A549 (cell line): ENCODE data around the gene PNMT. TPM values are rescaled to one million over a fixed set of nuclear protein-coding genes. Genes with fewer than 3 reads are reported as not detected.

Experiments used
- ATAC-seq, 2 experiments: fragments of 200-7000 bp in 1 of 2; fragments of >200 bp in 1 of 2; cut with Nextera tagmentation in 1 of 2; cut with Tn5 transposase in 1 of 2; 3 replicates each; pipeline versions ENCODE4 v1.8.0 to v1.9.1; 2018 to 2020; ENCODE audit warnings: mild to moderate bottlenecking in 1 of 2, moderate library complexity in 1 of 2
- CTCF ChIA-PET: fragments of 300-600 bp; sonication (Branson Sonifier 250); formaldehyde crosslinking; extraction: SDS; loops from one replicate; lab custom pipeline; 2021; ENCODE audit warnings: antibody characterized with exemption, inconsistent platforms; lab: Yijun Ruan, JAX
- POLR2A ChIA-PET: fragments of 350-600 bp; formaldehyde crosslinking; extraction: SDS; loops from one replicate; lab custom pipeline; 2021; ENCODE audit warnings: antibody characterized with exemption, inconsistent platforms; lab: Yijun Ruan, JAX
- DNase-seq, 2 experiments: peaks; one replicate each; pipeline versions ENCODE4 v3.0.0 to v3.0.0-alpha.2; 2011 to 2016; ENCODE audit warnings: low read depth in 1 of 2, low spot score in 1 of 2
- FAIRE-seq: peaks from 2 replicates; lab custom pipeline; 2011; peaks lifted over from hg19 to GRCh38; lab: Jason Lieb, UNC
- H3K27ac ChIP-seq, 2 experiments: fragments of >200 bp; sonication (Bioruptor Twin); formaldehyde crosslinking; 3 replicates each; pipeline ENCODE4 v1.5.1; 2016 to 2017
- H3K4me1 ChIP-seq: fragments of >200 bp; sonication (Bioruptor Twin); formaldehyde crosslinking; 3 replicates; pipeline ENCODE4 v1.6.1; 2016
- H3K4me2 ChIP-seq: fragments of >200 bp; sonication (Bioruptor Twin); formaldehyde crosslinking; 3 replicates; pipeline ENCODE4 v1.6.1; 2016
- H3K4me3 ChIP-seq: fragments of >200 bp; sonication (Bioruptor Twin); formaldehyde crosslinking; 3 replicates; pipeline ENCODE4 v1.5.1; 2016
- H3K9me3 ChIP-seq: fragments of >200 bp; sonication (Bioruptor Twin); formaldehyde crosslinking; 3 replicates; pipeline ENCODE4 v1.6.1; 2016
- BCL3 ChIP-seq: fragments of >200 bp; sonication (Bioruptor Twin); formaldehyde crosslinking; IDR thresholded peaks from 3 replicates; pipeline ENCODE4 v1.6.1; 2016
- CEBPB ChIP-seq, 2 experiments: fragments of >200 bp in 1 of 2; sonication (Bioruptor Twin) in 1 of 2; formaldehyde crosslinking in 1 of 2; IDR thresholded peaks; 2 replicates each; pipeline ENCODE4 v1.6.1; 2012 to 2016
- CHD4 ChIP-seq: fragments of 200-600 bp; sonication (generic); IDR thresholded peaks from 2 replicates; pipeline ENCODE4 v1.6.1; 2016; ENCODE audit warnings: antibody characterized with exemption, mild to moderate bottlenecking, borderline replicate concordance
- EP300 ChIP-seq, 2 experiments: fragments of >200 bp; sonication (Bioruptor Twin); formaldehyde crosslinking; IDR thresholded peaks; 2 replicates in 1 of 2; 3 replicates in 1 of 2; pipeline ENCODE4 v1.6.1; 2016 to 2017
- ESRRA ChIP-seq: fragments of 150-350 bp; IDR thresholded peaks from 2 replicates; pipeline ENCODE4 v1.6.1; 2014; ENCODE audit warnings: mild to moderate bottlenecking, low read length, borderline replicate concordance
- FOSB ChIP-seq: fragments of 250-450 bp; sonication (Bioruptor Pico); IDR thresholded peaks from 2 replicates; pipeline ENCODE4 v1.5.0; 2020; ENCODE audit warnings: mild to moderate bottlenecking, moderate library complexity
- FOSL2 ChIP-seq, 2 experiments: fragments of 450-650 bp in 1 of 2; fragments of >200 bp in 1 of 2; sonication (Bioruptor Twin) in 1 of 2; formaldehyde crosslinking; IDR thresholded peaks; 2 replicates each; pipeline versions ENCODE4 v1.5.0 to v1.6.1; 2016 to 2020; ENCODE audit warnings: mild to moderate bottlenecking in 1 of 2, moderate library complexity in 1 of 2
- GATA3 ChIP-seq: IDR thresholded peaks from 2 replicates; pipeline ENCODE4 v1.6.1; 2012; ENCODE audit warnings: borderline replicate concordance
- HDAC2 ChIP-seq: fragments of 200-600 bp; sonication (generic); IDR thresholded peaks from 2 replicates; pipeline ENCODE4 v1.6.1; 2016
- HES2 ChIP-seq: fragments of >200 bp; sonication (Bioruptor Twin); formaldehyde crosslinking; IDR thresholded peaks from 2 replicates; pipeline ENCODE4 v1.6.1; 2016
- HEYL ChIP-seq: fragments of 250-450 bp; sonication (Bioruptor Pico); IDR thresholded peaks from 2 replicates; pipeline ENCODE4 v1.8.0; 2021; ENCODE audit warnings: mild to moderate bottlenecking, moderate library complexity
- HMGXB4 ChIP-seq: fragments of 250-450 bp; sonication (Bioruptor Pico); IDR thresholded peaks from 2 replicates; pipeline ENCODE4 v1.5.0; 2021; ENCODE audit warnings: mild to moderate bottlenecking, moderate library complexity, borderline replicate concordance
- HOXB13 ChIP-seq: fragments of 250-450 bp; sonication (Bioruptor Pico); IDR thresholded peaks from 2 replicates; pipeline ENCODE4 v1.5.0; 2020; ENCODE audit warnings: low read depth, mild to moderate bottlenecking, moderate library complexity
- HOXB5 ChIP-seq: fragments of 250-450 bp; sonication (Bioruptor Pico); IDR thresholded peaks from 2 replicates; pipeline ENCODE4 v1.5.0; 2020; ENCODE audit warnings: mild to moderate bottlenecking, moderate library complexity
- JUN ChIP-seq, 2 experiments: fragments of >200 bp; sonication (Bioruptor Twin); formaldehyde crosslinking; IDR thresholded peaks; 2 replicates in 1 of 2; 3 replicates in 1 of 2; pipeline ENCODE4 v1.6.1; 2016 to 2017
- JUNB ChIP-seq: fragments of >200 bp; sonication (Bioruptor Twin); formaldehyde crosslinking; IDR thresholded peaks from 2 replicates; pipeline ENCODE4 v1.6.1; 2016
- KDM5A ChIP-seq: fragments of 200-600 bp; sonication (generic); IDR thresholded peaks from 2 replicates; pipeline ENCODE4 v1.6.1; 2016; ENCODE audit warnings: antibody characterized with exemption, mild to moderate bottlenecking
- MAX ChIP-seq: IDR thresholded peaks from 2 replicates; pipeline ENCODE4 v1.6.1; 2012
- MAZ ChIP-seq: fragments of 150-350 bp; IDR thresholded peaks from 2 replicates; pipeline ENCODE4 v1.6.1; 2014; ENCODE audit warnings: antibody characterized with exemption, low read depth, low read length, borderline replicate concordance
- NR3C1 ChIP-seq: fragments of >200 bp; sonication (Bioruptor Twin); formaldehyde crosslinking; IDR thresholded peaks from 3 replicates; pipeline ENCODE4 v1.6.1; 2017
- PBX3 ChIP-seq: IDR thresholded peaks from 2 replicates; pipeline ENCODE4 v1.6.1; 2012
- POLR2A ChIP-seq: IDR thresholded peaks from 2 replicates; pipeline ENCODE4 v1.6.1; 2012; ENCODE audit warnings: mild to moderate bottlenecking, low read length
- RAD21 ChIP-seq, 2 experiments: fragments of >200 bp in 1 of 2; sonication (Bioruptor Twin) in 1 of 2; formaldehyde crosslinking in 1 of 2; IDR thresholded peaks in 1 of 2; conservative IDR thresholded peaks in 1 of 2; 2 replicates in 1 of 2; 3 replicates in 1 of 2; pipeline ENCODE4 v1.6.1; 2012 to 2018; ENCODE audit warnings: inconsistent platforms in 1 of 2
- RARB ChIP-seq: fragments of 250-450 bp; sonication (Bioruptor Pico); IDR thresholded peaks from 2 replicates; pipeline ENCODE4 v1.8.0; 2021; ENCODE audit warnings: mild to moderate bottlenecking, moderate library complexity
- RNF2 ChIP-seq: fragments of 200-600 bp; sonication (generic); IDR thresholded peaks from 2 replicates; pipeline ENCODE4 v1.6.1; 2016; ENCODE audit warnings: low read depth, mild to moderate bottlenecking, antibody characterized with exemption, moderate library complexity, borderline replicate concordance
- SMC3 ChIP-seq: fragments of >200 bp; sonication (Bioruptor Twin); formaldehyde crosslinking; IDR thresholded peaks from 3 replicates; pipeline ENCODE4 v1.6.1; 2018; ENCODE audit warnings: inconsistent platforms
- SREBF2 ChIP-seq: fragments of 450-650 bp; IDR thresholded peaks from 2 replicates; pipeline ENCODE4 v1.6.1; 2014; ENCODE audit warnings: mild to moderate bottlenecking, moderate library complexity
- ZC3H11A ChIP-seq: fragments of 450-650 bp; IDR thresholded peaks from 2 replicates; pipeline ENCODE4 v1.6.1; 2014; ENCODE audit warnings: antibody characterized with exemption, mild to moderate bottlenecking
- ZFP36 ChIP-seq: fragments of 450-650 bp; IDR thresholded peaks from 2 replicates; pipeline ENCODE4 v1.6.1; 2014; ENCODE audit warnings: borderline replicate concordance; ENCODE audit not compliant: partially characterized antibody
- WGBS: methylation state at CpG from one replicate; pipeline ENCODE4 v1.1.6; 2017; ENCODE audit errors: missing lambda C conversion rate; 5-methylcytosine and 5-hydroxymethylcytosine counted together
- polyA plus RNA-seq, 4 experiments: library from polyadenylated mRNA; depleted of rRNA in 3 of 4; stranded (reverse); fragments of >200 nt; fragmentation: RNase III in 1 of 4; extraction: RNeasy Plus Mini Kit Qiagen cat#74134 plus additional on column Dnase treatment in 1 of 4; gene quantifications; 2 replicates in 3 of 4; 3 replicates in 1 of 4; pipeline ENCODE4 v1.2.3, GENCODE V29; 2011 to 2017

PNMT gene
- polyA plus RNA-seq, 2 of the 4 experiments (the other 2 are of a cell fraction), result not detected

GRCh38 chr17:39701784-39702422, 33.6 kb downstream of the PNMT start:
- peak overlapping the region; percentile 21 to 61; a peak in 2 of 6 replicates for H3K27ac ChIP-seq
- ATAC-seq, result no peak; a peak in 1 of 6 replicates
- H3K9me3 ChIP-seq, result no peaks in the 10 kb centered on the region
- no peak for DNase-seq
- TF ChIP-seq SREBF2 (no peak), JUN (IDR thresholded peaks at IDR 0.05) (no peak), HDAC2 (no peak), MAZ (no peak), KDM5A (no peak), CHD4 (no peak), ESRRA (no peak), POLR2A (no peak), GATA3 (no peak), ZC3H11A (no peak), JUNB (no peak), RARB (CRISPR knock-in tag) (no peak), HEYL (no peak; the same call in 1 of the 2 replicates), EP300 (IDR thresholded peaks at IDR 0.05) (no peak), HES2 (no peak), HMGXB4 (no peak)
- H3K4me1 ChIP-seq, result peaks cover 66% of the 10 kb centered on the region
- ChIA-PET POLR2A (no interaction called here), CTCF (interaction anchor here (0.6 to 50.7 kb wide), 8 partner anchors 10 to 128 kb away, joined by 3 to 1391 read pairs (median 7); partner anchors contain the start of genes MIEN1, PPP1R1B, STARD3 and TCAP)
- FAIRE-seq, result no peak
- 77% methylated on average over 4 of the region's 4 CpGs for WGBS
- H3K4me3 ChIP-seq, result no peak overlapping the region
- H3K4me2 ChIP-seq, result peak overlapping the region; percentile 81

GRCh38 chr17:39702901-39703893, 34.9 kb downstream of the PNMT start:
- no peak for FAIRE-seq

More at GRCh38 chr17:39702901-39703893, 34.9 kb downstream of the PNMT start:
- POLR2A ChIA-PET, result interaction anchor here (0.9 to 1.0 kb wide), 2 partner anchors 15 to 27 kb away, joined by 4 read pairs; partner anchors contain the start of genes MIEN1 and PGAP3
- TF ChIP-seq RNF2 (no peak), RARB (CRISPR knock-in tag) (0 out of 2 replicates have a peak, but pooled peaks have one; percentile 46), HEYL (no peak), EP300 (IDR thresholded peaks at IDR 0.05) (peak; percentile 29 to 61; a peak in 2 of 5 replicates), BCL3 (peak; percentile 81; the same call in 2 of the 3 replicates), GATA3 (peak; percentile 91), FOSL2 (IDR thresholded peaks at IDR 0.05) (no peak), FOSL2 (CRISPR knock-in tag; IDR thresholded peaks at IDR 0.05) (peak; percentile 88), JUN (IDR thresholded peaks at IDR 0.05) (peak; percentile 67 to 93), RAD21 (conservative IDR thresholded peaks at IDR 0.05 in 1 of 2, IDR thresholded peaks at IDR 0.05 in 1 of 2) (0 out of 5 replicates have a peak, but pooled peaks of 1 of the 2 experiments have one; percentile 5), SMC3 (0 out of 3 replicates have a peak, but pooled peaks have one; percentile 7), JUNB (peak; percentile 47), HES2 (peak; percentile 65; the same call in 1 of the 2 replicates), PBX3 (no peak), FOSB (CRISPR knock-in tag) (no peak), HOXB5 (CRISPR knock-in tag) (no peak), HOXB13 (CRISPR knock-in tag) (peak; percentile 25; the same call in 1 of the 2 replicates), SREBF2 (no peak), CEBPB (IDR thresholded peaks at IDR 0.05) (peak; percentile 79 to 95), CHD4 (no peak), MAX (peak; percentile 29; the same call in 1 of the 2 replicates), ZFP36 (no peak), NR3C1 (no peak)
- DNase-seq, result peak; percentile 59 to 94
- H3K4me2 ChIP-seq, result peak overlapping the region; percentile 81
- 0 out of 3 replicates have a peak overlapping the region, but pooled peaks have one; percentile 4 for H3K4me3 ChIP-seq
- H3K27ac ChIP-seq, result peak overlapping the region; percentile 61 to 67
- WGBS, result 13% methylated on average over 10 of the region's 12 CpGs
- peak; percentile 52 to 70 for ATAC-seq
- peaks cover 66% of the 10 kb centered on the region for H3K4me1 ChIP-seq
- H3K9me3 ChIP-seq, result no peaks in the 10 kb centered on the region
- CTCF ChIA-PET, result interaction anchor here (0.6 to 50.7 kb wide), 9 partner anchors 11 to 66 kb away, joined by 3 to 1391 read pairs (median 4); partner anchors contain the start of genes MIEN1, PGAP3, PNMT and PPP1R1B
